MM.1S (cell line): ENCODE measurements around the gene SPEM3.

Experiments used
- EZH2 ChIP-seq: fragments of 300-600 bp; sonication (generic); optimal IDR thresholded peaks from 2 replicates; pipeline ENCODE3; 2017; ENCODE audit warnings: low read depth, mild to moderate bottlenecking, antibody characterized with exemption, low read length, mixed read lengths
- EZH2phosphoT487 ChIP-seq: fragments of 300-600 bp; sonication (generic); IDR thresholded peaks from 2 replicates; pipeline ENCODE4 v1.6.1; 2018; ENCODE audit warnings: antibody characterized with exemption, low read length
- TF ChIP-seq, protein P1 (sequence below): fragments of 300-600 bp; sonication (generic); IDR thresholded peaks from 2 replicates; pipeline ENCODE4 v1.5.1; 2016; ENCODE audit warnings: antibody characterized with exemption, low read length, mixed read lengths

DNA sequence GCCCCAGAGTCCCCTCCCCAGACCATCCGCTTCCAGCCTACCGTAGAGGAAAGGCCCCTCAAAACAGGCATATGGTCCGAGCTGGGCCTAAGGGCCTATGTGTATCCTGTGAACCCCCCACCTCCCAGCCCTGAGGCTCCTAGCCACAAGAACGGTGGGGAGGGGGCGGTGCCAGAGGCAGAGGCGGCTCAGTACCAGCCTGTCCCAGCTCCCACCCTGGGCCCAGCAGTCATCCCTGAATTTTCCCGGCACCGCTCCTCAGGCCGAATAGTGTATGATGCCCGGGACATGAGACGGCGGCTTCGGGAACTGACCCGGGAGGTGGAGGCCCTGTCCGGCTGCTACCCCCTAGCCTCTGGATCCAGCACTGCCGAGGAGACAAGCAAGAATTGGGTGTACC is 7.5 kb upstream of the SPEM3 start:
- TF ChIP-seq, protein P1, sequence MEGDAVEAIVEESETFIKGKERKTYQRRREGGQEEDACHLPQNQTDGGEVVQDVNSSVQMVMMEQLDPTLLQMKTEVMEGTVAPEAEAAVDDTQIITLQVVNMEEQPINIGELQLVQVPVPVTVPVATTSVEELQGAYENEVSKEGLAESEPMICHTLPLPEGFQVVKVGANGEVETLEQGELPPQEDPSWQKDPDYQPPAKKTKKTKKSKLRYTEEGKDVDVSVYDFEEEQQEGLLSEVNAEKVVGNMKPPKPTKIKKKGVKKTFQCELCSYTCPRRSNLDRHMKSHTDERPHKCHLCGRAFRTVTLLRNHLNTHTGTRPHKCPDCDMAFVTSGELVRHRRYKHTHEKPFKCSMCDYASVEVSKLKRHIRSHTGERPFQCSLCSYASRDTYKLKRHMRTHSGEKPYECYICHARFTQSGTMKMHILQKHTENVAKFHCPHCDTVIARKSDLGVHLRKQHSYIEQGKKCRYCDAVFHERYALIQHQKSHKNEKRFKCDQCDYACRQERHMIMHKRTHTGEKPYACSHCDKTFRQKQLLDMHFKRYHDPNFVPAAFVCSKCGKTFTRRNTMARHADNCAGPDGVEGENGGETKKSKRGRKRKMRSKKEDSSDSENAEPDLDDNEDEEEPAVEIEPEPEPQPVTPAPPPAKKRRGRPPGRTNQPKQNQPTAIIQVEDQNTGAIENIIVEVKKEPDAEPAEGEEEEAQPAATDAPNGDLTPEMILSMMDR: no peak
- TF ChIP-seq EZH2 (no peak), EZH2phosphoT487 (no peak)
